Endodermal cell (in vitro differentiated cells): ENCODE measurements around the gene DCBLD1. TPM values are rescaled to one million over a fixed set of nuclear protein-coding genes. Genes with fewer than 3 reads are reported as not detected.

ENCODE experiments used
- DNase-seq: peaks from one replicate; pipeline ENCODE4 v3.0.0-alpha.2; 2017
- H3K27ac ChIP-seq: 2 replicates; pipeline ENCODE4 v1.5.1; 2013; ENCODE audit warnings: mild to moderate bottlenecking, low read depth, low read length, moderate library complexity
- H3K27me3 ChIP-seq: 2 replicates; pipeline ENCODE4 v1.6.1; 2013; ENCODE audit warnings: mild to moderate bottlenecking, low read length, moderate library complexity; ENCODE audit not compliant: insufficient read depth, control insufficient read depth, poor library complexity, severe bottlenecking
- H3K36me3 ChIP-seq: 2 replicates; pipeline ENCODE4 v1.7.0; 2013; ENCODE audit warnings: mild to moderate bottlenecking, low read length, moderate library complexity; ENCODE audit not compliant: control insufficient read depth, insufficient read depth
- H3K4me1 ChIP-seq: one replicate; pipeline ENCODE4 v1.7.0; 2013; ENCODE audit warnings: low read length; ENCODE audit not compliant: control insufficient read depth, insufficient read depth
- H3K4me3 ChIP-seq: 2 replicates; pipeline ENCODE4 v1.5.1; 2013; ENCODE audit warnings: mild to moderate bottlenecking, low read length, moderate library complexity
- H3K9ac ChIP-seq: 2 replicates; pipeline ENCODE4 v1.6.1; 2013; ENCODE audit warnings: mild to moderate bottlenecking, low read length, moderate library complexity; ENCODE audit not compliant: poor library complexity, severe bottlenecking; ENCODE audit errors: extremely low read depth
- H3K9me3 ChIP-seq: 2 replicates; pipeline ENCODE4 v1.6.1; 2013; ENCODE audit warnings: mild to moderate bottlenecking, low read length, moderate library complexity; ENCODE audit not compliant: control insufficient read depth
- H3K27ac Mint-ChIP-seq: 2 replicates; pipeline ENCODE4 v1.8.0; 2020; ENCODE audit warnings: mixed read lengths
- H3K27me3 Mint-ChIP-seq: 2 replicates; pipeline ENCODE4 v1.8.0; 2021; ENCODE audit warnings: mild to moderate bottlenecking, mixed read lengths; ENCODE audit not compliant: insufficient read depth
- H3K36me3 Mint-ChIP-seq: 2 replicates; pipeline ENCODE4 v1.8.0; 2020; ENCODE audit warnings: low read depth, mixed read lengths
- H3K4me1 Mint-ChIP-seq: 2 replicates; pipeline ENCODE4 v1.8.0; 2020; ENCODE audit warnings: mixed read lengths
- H3K4me3 Mint-ChIP-seq: 2 replicates; pipeline ENCODE4 v1.8.0; 2020; ENCODE audit warnings: mild to moderate bottlenecking, moderate library complexity, mixed read lengths
- H3K9me3 Mint-ChIP-seq: 2 replicates; pipeline ENCODE4 v1.8.0; 2020; ENCODE audit warnings: mild to moderate bottlenecking, mixed read lengths
- WGBS, 2 experiments: methylation state at CpG; one replicate each; pipeline versions ENCODE4 v1.1.5 to v1.1.7; 2013; ENCODE audit warnings: missing lambda C conversion rate in 2 of 2, mixed read lengths in 1 of 2; ENCODE audit not compliant: insufficient coverage in 1 of 2, insufficient read length in 1 of 2; 5-methylcytosine and 5-hydroxymethylcytosine counted together
- total RNA-seq, 2 donors: library from RNA; stranded (reverse); fragmentation: NEBNext Ultra II Directional in 1 of 2; extraction: Animal tissue kit (Norgen Biotek cat#: 25700) in 1 of 2; gene quantifications; 2 replicates in 1 of 2; 3 replicates in 1 of 2; pipeline ENCODE4 v1.2.1, GENCODE V29; 2021
- TF ChIP-seq, protein P1 (sequence below): fragments of 200-600 bp; sonication (generic); conservative IDR thresholded peaks from 2 replicates; pipeline ENCODE4 v1.5.0; 2021; ENCODE audit warnings: antibody characterized with exemption, mild to moderate bottlenecking

DCBLD1 gene
- total RNA-seq, 2 donors from 2014 or later, result 16.2 to 27.9 TPM

DNA sequence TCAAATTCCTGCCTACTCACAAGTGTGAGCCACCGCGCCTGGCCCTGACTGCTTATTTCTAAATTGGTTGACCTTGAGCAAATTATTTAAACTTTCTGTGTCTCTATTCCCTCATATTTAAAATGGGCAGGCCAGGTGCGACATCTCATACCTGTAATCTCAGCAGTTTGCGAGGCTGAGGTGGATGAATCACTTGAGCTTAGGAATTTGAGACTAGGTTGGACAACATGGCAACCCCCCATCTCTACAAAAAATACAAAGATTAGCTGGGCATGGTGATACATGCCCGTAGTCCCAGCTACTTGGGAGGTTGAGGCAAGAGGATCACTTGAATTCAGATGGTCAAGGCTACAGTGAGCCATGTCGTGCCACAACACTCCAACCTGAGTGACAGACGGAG lies 26.5 kb downstream of the DCBLD1 start:
- peaks cover 13% of the 10 kb centered on the region for H3K4me1 ChIP-seq
- no peak overlapping the region for H3K27ac ChIP-seq
- no peak overlapping the region for H3K4me3 ChIP-seq
- peaks cover 4% of the 10 kb centered on the region for H3K36me3 ChIP-seq
- H3K9me3 ChIP-seq, result no peaks in the 10 kb centered on the region
- Mint-ChIP-seq H3K4me1 (peaks cover 17% of the 10 kb centered on the region), H3K36me3 (peaks cover 2% of the 10 kb centered on the region), H3K4me3 (no peak overlapping the region), H3K27ac (no peak overlapping the region), H3K27me3 (no peaks in the 10 kb centered on the region), H3K9me3 (no peaks in the 10 kb centered on the region)
- 93 to 100% methylated on average over 2 to 7 of the region's 7 CpGs for WGBS, 2 experiments
- TF ChIP-seq, protein P1, sequence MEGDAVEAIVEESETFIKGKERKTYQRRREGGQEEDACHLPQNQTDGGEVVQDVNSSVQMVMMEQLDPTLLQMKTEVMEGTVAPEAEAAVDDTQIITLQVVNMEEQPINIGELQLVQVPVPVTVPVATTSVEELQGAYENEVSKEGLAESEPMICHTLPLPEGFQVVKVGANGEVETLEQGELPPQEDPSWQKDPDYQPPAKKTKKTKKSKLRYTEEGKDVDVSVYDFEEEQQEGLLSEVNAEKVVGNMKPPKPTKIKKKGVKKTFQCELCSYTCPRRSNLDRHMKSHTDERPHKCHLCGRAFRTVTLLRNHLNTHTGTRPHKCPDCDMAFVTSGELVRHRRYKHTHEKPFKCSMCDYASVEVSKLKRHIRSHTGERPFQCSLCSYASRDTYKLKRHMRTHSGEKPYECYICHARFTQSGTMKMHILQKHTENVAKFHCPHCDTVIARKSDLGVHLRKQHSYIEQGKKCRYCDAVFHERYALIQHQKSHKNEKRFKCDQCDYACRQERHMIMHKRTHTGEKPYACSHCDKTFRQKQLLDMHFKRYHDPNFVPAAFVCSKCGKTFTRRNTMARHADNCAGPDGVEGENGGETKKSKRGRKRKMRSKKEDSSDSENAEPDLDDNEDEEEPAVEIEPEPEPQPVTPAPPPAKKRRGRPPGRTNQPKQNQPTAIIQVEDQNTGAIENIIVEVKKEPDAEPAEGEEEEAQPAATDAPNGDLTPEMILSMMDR, result no peak
- no peaks in the 10 kb centered on the region for H3K27me3 ChIP-seq
- no peak for DNase-seq
- H3K9ac ChIP-seq, result no peak overlapping the region

DNA sequence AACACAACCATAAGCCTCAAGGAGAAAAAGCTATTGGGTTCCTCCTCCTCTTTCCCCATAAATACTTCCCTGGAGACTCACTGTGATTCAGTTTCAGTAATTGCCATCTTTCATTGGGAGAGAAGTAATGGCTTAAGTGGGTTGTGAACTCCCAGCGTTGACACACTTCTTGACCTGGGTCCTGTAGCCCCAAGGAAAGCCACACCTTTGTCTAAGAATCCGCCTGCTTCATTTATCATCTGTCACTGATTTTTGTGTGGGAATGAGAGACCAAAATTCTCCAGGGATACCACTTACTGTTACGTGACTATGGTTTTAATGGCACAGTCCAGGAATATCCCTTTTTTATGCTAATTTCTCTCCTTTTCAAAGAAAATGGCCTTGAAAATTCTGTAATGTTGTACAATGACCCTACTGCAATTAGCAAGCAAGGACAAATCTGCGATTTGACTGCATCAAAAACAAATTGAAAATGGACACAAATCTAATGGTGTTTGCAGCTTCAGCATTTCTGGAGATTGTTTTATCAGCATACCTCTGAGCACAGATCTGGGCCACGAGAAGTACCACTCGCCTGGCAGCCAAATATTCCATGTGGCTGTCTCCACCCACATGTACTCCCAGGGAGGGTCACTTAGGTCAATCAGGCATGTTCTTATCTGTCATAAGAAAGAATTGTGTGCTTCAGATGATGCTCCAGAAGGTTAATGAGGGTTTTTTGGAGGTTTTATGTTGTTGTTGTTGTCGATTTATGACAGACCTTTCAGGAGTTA lies 29.8 kb downstream of the DCBLD1 start:
- H3K9me3 ChIP-seq, result no peaks in the 10 kb centered on the region
- Mint-ChIP-seq H3K27me3 (no peaks in the 10 kb centered on the region), H3K4me1 (peaks cover 3% of the 10 kb centered on the region), H3K36me3 (peaks cover 8% of the 10 kb centered on the region), H3K27ac (no peak overlapping the region), H3K4me3 (no peak overlapping the region), H3K9me3 (peaks cover 2% of the 10 kb centered on the region)
- TF ChIP-seq, protein P1, result no peak
- no peaks in the 10 kb centered on the region for H3K36me3 ChIP-seq
- DNase-seq, result no peak
- H3K27me3 ChIP-seq, result no peaks in the 10 kb centered on the region
- H3K27ac ChIP-seq, result no peak overlapping the region
- 66 to 94% methylated on average over 4 to 7 of the region's 7 CpGs for WGBS, 2 experiments
- H3K4me1 ChIP-seq, result peaks cover 4% of the 10 kb centered on the region
- H3K4me3 ChIP-seq, result no peak overlapping the region
- H3K9ac ChIP-seq, result no peak overlapping the region

- no peaks in the 10 kb centered on the region for H3K9me3 ChIP-seq
- Mint-ChIP-seq H3K36me3 (peaks cover 16% of the 10 kb centered on the region), H3K9me3 (peaks cover 2% of the 10 kb centered on the region), H3K27ac (no peak overlapping the region), H3K27me3 (no peaks in the 10 kb centered on the region), H3K4me3 (no peak overlapping the region), H3K4me1 (peaks cover 3% of the 10 kb centered on the region)
- no peaks in the 10 kb centered on the region for H3K36me3 ChIP-seq
- H3K27me3 ChIP-seq, result no peaks in the 10 kb centered on the region
- H3K9ac ChIP-seq, result no peak overlapping the region
- peaks cover 4% of the 10 kb centered on the region for H3K4me1 ChIP-seq
- no peak for DNase-seq
- no peak overlapping the region for H3K4me3 ChIP-seq
- TF ChIP-seq, protein P1, result no peak
- peak overlapping the region; percentile 34 for H3K27ac ChIP-seq
- WGBS, 2 experiments, result 67% methylated on average over 2 of the region's 2 CpGs; no CpG with 5 or more reads in 1 of the 2 experiments
Observed at GRCh38 chr6:117512987-117513573, 30.6 kb downstream of the DCBLD1 start.
